ENCODE measurements around the gene SPPL2B.

- TF ChIP-seq POLR2A (IDR thresholded peaks at IDR 0.05) (no peak), CTCF (IDR thresholded peaks at IDR 0.05) (no peak)
These were observed 13.5 kb downstream of the SPPL2B start for GRCh38 chr19:2341982-2342381.

Data from Peyer's patch (tissue), 4 donors.